COLO668 (cell line): ENCODE measurements around the gene BCS1L.

Experiments
- DNase-seq: peaks from one replicate; lab custom pipeline; 2025; ENCODE audit not compliant: unreplicated experiment; lab: John Stamatoyannopoulos, UW

The BCS1L gene

DNA sequence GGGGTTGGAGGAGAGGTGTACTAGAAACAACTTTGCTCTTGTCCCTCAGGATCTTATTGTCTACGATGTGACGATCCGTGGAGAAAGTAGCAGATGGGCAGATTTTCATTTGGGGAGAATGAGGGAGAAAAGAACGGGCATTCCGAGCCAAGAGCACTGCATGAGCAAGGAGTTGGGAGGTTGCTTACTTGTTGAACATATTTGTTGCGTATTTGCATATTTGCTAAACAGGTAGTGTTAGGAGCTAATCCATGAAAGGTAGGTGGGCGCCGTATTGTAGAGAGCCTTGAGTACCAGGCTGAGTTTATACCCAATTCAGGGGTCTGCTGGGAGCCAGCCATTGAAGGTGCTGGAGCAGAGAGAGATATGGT lies 490 bp downstream of the BCS1L start:
- no peak for DNase-seq

DNA sequence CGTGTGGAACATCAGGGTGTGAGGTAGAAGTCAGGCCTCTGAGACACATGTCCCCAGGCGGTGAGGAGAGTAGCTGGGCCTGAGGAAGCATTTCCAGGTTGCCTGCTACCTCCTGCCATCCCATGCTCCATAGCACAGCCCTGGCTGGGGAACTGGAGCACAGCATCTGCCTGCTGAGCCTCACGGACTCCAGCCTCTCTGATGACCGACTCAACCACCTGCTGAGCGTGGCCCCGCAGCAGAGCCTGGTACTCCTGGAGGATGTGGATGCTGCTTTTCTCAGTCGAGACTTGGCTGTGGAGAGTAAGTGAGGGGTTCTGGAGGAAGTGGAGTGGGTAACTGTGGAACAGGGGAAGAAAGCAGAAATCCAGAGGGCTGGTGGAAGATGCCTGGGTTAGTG lies 2.9 kb downstream of the BCS1L start:
- no peak for DNase-seq

DNA sequence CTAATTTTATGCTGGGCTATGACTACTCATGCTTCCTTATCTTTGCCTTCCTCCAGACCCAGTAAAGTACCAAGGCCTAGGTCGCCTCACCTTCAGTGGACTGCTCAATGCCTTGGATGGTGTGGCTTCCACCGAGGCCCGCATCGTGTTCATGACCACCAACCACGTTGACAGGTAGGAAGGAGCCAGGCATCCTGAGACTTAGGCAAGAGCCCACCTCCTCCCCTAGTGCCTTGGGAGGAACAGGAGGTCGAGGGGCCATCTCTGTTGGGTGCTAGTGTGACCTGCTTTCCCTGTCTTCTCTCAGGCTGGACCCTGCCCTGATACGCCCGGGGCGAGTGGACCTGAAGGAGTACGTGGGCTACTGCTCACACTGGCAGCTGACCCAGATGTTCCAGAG lies 3.3 kb downstream of the BCS1L start:
- no peak for DNase-seq

DNA sequence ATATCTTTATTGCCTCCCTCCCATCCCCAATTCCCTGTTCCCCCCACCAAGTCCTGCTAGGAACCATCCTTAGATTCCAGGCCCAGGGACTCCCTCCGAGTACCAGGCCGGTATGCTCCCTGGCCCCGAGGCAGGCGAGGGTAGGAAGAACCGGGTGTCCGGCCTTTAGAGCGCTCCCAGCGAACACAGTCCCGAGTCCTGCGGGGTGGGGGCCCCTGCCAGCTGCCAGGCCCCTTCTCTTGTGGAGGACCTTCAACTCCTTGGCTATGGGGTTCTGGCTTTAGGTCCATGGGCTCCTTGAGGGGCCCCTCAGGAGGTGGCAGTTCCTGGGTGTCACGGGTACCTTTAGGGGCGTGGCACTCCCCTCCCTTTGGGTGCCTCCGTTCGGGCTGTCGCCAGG lies 4.4 kb downstream of the BCS1L start:
- DNase-seq = no peak

DNA sequence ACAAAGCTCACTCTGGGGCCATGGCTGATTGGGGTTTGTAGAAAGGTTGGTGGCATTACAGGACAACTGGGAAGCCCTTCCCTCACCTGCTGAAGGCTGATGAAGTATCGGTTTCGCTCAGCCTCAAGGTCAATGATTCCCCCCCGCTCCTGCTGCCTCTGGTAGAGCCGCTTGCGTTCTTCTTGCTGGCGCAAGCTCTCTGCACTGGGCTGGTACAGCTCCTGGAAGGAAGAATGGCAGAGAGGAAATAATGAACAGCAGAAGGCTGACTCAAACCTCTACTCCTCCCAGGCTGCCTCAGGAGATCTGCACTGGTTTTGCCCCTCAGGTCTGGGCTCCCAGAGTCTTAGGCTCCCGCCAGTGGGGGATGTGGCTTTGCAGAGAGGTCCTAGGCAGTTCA lies 5.2 kb downstream of the BCS1L start:
- no peak for DNase-seq

DNA sequence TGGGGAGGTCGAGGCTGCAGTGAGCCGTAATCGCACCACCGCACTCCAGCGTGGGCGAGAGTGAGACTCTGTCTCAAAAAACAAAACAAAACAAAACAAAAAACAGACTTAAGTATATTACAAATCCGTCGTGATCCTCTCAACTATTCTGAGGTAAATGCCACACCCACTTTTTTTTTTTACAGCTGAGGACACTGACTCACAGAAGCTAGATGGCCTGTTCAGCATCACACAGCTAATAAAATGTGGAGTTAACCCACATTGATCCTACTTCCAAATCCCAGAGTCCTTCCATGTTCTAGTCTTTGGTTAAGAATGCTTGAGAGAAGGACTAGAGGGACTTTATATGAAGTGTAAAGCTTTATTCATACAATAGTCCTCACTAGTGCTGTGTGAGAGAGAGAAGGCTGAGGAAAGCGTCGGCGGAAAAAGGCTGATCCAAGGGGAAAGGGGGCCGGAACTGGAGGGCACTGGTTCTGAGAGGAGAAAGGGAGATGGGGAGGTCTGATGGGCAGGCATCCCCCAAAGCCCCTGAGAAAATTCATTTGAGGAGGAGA lies 11.7 kb downstream of the BCS1L start:
- DNase-seq = no peak

DNA sequence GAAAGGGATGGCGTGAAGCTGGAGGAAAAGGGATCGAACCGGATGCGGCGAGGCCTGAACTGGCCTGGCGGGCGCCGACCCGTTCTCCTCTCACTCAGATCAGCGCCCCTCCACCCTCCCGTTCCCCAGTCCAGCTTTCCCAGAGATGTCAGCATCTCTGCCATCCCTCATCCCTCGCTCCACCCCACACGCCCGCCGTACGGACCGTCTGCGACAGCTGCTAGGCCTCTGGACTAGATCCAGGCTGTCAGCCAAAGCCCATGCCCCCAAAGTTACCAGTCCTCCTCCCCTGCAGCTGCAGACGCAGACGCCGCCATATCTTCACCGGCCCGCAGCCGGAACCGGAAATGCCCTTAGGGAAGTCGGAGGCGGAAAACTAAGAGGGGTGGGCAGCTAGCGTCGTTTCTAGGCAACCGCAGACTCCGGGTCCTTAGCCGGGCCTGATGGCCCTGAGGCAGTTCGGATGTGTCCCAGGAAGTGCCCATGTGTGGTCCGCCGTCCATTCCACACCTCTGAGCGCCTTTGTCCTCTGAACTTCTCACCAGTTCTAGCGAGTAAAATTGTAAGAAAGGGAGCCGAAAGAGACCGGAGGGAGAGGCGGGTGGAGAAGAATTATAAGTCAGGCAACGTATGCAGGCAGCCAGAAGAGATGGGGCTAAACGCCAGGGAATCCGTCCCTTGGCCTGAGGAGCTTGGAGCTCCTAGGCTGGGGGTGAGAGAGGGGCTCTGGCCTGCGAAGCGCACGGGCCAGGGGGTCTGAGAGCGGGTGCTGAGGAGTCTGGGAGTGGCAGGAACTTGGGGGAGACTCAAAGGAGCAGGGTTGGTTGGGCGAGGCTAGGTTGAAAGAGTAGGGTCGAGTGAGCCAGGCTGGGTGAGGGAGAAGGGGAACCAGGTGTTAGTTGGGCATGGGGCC lies 12.4 kb downstream of the BCS1L start, which contains the start of the genes RNF25 and STK36:
Gene RNF25 (minus strand): TSS at position 349 of the 913 bp plus-strand sequence. CDS start 32 bp downstream, at position 317.
Gene STK36 (plus strand): TSS at position 433 of the 913 bp plus-strand sequence. CDS start 744 bp downstream, outside the sequence.
- peak; percentile 90 for DNase-seq

DNA sequence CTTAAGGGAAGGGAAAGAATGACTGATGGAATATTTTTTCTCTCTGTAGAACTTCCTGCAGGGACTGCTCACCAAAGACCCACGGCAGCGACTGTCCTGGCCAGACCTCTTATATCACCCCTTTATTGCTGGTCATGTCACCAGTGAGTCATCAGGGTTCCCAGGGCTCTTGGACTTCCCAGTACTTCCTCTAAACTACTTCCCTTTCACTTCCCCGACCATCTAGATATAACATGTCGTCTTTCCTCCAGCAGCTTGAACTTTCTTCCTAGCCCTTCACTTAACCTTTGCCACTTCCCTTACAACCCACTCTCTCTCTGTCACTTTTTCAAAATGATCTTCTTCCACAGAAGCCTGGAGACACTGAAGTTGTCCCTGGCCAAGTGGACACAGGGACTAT lies 19.6 kb downstream of the BCS1L start:
- DNase-seq = no peak

DNA sequence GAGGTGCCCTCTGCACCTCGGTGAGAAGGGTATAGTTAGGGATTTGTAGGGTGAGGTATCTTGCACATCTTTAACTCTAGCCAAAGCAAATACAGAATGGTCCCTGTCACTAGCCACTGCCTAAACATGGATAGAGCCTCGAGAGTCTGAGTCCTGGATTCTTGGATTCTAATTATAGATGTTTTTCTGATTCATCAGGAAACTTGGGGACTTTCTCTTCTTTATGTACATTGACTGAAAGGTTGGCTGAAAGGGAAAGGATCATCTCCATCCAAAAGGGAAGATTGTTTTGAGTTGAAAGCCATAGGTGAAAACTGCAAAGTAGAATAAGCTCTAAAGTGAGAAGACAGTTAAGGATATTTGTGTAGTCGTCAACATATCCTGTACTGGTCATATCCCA lies 20.6 kb downstream of the BCS1L start:
- DNase-seq = no peak

DNA sequence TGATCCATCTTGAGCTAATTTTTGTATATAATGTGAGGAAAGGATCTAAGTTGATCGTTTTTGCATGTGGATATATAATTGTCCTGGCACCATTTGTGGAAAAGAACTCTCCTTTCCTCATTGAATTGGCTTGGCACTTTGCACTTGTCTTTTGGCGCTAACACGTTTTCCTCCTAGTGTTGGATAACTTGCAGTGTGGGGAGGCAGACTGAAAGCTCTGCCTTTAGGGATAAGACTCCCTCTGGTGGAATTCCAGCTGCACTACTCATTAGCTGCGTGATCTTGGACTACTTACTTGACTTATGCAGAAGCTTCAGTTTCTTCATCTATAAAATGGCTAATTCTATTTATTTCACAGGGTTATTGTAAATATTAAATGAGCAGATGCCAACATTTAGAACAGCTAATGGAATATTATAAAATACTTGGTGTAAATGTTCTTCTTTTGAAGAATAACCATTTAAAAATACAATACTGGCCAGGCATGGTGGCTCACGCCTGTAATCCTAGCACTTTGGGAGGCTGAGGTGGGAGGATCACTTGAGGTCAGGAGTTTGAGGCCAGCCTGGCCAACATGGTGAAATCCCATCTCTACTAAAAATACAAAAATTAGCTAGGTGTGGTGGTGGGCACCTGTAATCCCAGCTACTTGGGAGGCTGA lies 28.0 kb downstream of the BCS1L start:
- peak; percentile 37 for DNase-seq

DNA sequence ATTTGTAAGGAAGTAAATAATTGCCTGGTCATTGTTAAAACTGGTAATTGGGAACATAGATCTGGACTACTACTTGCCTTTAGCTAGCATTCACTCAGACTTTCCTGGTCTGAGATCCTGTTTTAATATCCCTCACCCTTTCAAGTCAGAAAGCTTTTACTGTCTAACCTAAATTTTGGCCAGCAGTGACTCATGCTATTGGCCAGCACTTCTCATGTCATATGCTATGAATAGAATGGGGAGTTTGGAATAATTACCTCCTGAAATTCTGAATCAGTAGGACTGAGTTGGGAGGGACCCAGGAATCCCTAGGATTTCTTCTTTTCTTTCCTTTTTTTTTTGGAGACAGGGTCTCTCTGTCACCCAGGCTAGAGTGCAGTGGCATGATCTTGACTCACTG lies 31.8 kb downstream of the BCS1L start:
- DNase-seq = no peak

DNA sequence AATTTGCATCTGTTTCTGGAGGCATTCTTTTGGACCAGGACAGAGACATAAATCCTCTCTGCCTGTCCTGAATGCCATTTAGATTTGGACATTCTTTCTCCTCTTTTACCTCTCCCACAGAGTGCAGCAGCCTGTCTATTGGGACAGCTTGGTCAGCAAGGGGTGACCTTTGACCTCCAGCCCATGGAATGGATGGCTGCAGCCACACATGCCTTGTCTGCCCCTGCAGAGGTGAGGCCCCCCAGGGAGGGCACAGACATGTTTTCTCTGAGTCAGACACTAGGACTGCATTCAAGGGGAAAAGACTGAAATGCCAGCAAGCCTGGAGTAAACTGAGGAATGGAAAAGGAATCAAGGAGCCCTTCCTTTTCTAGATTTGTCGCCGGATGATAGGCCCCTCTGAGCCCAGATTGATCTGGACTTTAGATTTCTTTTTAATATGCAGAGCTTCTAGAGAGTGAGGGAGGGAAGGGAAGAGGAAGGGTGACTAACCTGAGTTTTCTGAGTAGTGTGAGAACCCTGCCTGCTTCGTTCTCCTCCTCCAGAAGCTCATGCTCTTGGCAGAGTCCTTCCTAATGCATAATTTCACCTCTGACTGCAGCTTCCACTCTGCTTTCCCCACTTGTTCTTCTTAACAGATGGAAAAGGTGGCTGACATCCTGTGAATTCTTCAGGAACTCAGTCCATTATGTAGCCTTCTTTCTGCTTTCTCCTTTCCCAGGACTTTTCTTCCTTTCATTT lies 35.1 kb downstream of the BCS1L start:
- no peak for DNase-seq

DNA sequence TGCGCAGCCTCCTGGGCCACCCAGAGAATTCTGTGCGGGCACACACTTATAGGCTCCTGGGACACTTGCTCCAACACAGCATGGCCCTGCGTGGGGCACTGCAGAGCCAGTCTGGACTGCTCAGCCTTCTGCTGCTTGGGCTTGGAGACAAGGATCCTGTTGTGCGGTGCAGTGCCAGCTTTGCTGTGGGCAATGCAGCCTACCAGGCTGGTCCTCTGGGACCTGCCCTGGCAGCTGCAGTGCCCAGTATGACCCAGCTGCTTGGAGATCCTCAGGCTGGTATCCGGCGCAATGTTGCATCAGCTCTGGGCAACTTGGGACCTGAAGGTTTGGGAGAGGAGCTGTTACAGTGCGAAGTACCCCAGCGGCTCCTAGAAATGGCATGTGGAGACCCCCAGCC lies 39.4 kb downstream of the BCS1L start:
- DNase-seq = no peak

DNA sequence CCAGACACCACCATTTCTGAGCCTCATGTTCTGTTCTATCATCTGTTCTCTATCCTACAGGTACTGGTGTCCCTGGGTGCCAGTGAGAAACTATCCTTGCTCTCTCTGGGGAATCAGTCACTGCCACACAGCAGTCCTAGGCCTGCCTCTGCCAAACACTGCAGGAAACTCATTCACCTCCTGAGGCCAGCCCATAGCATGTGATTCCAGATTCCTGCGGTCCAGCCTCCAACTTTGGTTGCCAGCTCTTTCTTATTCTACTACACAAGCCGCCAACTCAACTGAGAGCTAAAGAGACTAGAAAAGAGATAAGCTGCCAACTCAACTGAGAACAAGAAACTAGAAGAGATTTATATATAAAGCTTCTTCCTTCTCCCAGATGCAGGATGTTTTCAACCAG lies 42.3 kb downstream of the BCS1L start:
- DNase-seq = no peak

DNA sequence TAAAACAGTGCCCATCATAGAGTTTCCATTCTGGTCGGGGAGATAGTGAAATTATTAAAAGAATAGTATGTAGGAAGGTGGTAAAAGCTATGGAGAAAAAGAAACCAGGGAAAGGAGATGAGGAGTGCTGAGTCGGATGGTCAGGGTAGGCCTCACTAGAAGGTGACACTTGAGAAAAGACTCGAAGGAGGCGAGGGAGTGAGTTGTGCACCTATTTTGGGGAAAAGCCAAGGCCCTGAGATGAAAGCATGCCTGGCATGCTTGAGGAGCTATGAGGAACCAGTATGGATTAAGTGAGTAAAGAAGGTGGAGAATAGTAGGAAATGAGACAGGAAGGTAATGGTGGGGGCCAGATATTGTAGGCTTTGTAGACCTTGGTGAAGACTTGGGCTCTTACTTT lies 43.9 kb downstream of the BCS1L start:
- DNase-seq = no peak

DNA sequence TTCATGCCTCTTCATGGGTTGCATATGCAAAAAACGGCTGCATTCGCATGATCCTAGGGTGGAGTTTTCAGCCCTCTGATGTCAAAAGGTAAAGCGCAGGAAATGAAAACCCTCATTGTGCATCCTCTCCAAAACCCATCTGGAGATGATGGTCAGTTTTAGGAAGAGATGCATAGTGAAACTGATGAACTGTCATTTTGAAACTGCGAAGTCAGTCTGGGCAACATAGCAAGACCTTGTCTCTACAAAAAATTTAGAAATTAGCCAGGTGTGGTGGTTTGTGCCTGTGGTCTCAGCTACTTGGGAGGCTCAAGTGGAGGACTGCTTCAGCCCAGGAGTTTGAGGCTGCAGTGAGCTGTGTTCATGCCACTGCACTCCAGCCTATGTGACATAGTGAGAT lies 48.6 kb downstream of the BCS1L start:
- no peak for DNase-seq

DNA sequence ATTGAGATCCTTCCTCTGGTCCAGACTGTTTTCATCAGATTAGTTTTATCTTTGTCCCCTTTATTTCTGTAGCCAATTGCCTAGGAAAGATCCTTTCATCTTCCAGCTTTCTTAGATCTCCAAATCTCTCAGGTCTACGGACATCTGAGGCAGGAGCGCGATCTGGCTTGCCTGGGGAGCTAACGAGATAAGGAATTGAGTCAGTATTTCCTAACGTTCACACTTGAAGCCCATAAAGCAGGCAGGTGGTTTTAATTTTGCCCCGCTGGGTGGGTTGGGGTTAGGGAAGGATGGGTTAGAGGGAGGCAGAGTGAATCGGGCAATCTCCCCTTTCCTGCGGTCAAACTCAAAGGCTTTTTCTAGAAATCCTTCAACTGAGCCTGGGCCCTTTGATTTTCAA lies 50.4 kb downstream of the BCS1L start:
- no peak for DNase-seq

DNA sequence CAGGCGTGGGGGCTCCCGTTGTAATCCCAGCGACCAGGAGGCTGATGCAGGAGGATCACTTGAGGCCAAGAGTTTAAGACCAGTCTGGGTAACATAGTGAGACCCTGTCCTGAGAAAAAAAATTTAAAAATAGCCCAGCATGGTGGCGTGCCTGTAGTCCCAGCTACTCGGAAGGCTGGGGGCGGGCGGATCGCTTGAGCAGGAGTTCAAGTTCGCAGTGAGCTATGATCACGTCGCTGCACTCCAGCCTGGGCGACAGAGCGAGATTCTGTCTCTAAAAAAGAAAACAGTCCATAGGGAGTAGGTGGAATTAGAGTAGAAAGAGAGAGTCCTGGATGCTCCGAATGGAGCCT lies 50.8 kb downstream of the BCS1L start:
- DNase-seq = no peak

DNA sequence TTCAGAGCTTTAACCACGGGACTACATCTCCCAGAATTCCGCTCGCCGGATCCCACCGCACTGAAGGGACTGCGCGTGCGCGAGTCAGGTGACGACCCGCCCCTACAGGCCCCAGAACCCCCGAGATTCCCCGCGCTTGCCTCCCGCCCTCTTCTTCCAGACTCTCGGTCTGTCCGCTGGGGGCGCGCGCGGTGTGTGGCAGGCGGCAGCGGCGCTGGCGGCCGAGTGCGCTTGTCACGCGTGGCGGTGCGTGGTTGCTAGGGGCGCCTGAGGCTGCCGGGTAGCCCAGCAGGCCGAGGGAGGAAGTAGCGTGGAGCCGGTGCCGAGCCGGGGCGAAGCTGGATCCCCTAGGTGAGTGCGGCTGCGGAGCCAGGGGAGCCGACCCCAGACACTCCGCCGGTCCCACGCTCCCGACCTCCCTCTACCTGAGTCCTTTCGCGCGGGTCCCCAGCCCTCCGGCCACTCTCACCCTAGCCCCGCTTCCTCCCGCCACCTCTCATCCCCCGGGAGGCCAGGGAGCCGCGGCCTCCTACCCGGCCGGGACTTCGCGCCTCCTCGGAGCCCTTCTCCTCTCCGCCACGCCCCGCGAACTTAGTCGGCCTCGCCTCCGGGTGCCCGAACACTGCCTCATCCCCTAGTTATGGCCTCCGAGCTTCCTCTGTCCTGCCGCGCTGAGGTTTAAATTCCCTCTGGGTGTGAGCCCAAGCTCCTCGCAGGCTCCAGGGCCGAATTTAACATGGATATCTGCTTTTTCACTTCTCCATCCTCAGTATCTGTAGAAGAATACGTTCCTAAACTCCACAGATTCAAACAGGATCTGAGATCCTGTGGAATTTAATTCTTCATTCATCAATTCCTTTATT lies 51.4 kb downstream of the BCS1L start, which contains the start of gene TTLL4:
Gene TTLL4 (plus strand): TSS at position 149 of the 863 bp plus-strand sequence. CDS start 26,842 bp downstream, outside the sequence.
- DNase-seq = peak; percentile 98

DNA sequence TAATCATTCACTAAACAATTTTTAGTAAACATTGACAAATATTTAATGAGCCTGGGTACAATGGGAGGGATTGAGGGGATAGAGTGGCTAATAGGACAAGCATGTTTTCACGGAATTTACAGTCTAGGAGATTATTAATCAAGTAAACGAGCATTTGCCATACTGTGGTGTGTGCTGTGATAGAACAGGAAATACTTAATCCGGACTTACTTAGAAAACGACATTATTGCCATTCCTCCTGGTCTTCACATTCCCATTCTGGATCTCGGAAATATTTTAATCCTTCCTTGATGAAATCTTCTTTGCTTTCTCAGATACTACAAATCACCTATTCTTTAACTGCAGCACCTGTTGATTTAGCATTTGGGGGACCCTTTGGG lies 52.1 kb downstream of the BCS1L start:
- DNase-seq = no peak
